ENCODE results near the gene BAHCC1. TPM values are rescaled to one million over a fixed set of nuclear protein-coding genes. Genes with fewer than 3 reads are reported as not detected.

BAHCC1 gene
- total and polyA plus RNA-seq, 2 donors (not counting 1 experiment from before 2014, with no cell fraction given), result 1.8 to 7.3 TPM

DNA sequence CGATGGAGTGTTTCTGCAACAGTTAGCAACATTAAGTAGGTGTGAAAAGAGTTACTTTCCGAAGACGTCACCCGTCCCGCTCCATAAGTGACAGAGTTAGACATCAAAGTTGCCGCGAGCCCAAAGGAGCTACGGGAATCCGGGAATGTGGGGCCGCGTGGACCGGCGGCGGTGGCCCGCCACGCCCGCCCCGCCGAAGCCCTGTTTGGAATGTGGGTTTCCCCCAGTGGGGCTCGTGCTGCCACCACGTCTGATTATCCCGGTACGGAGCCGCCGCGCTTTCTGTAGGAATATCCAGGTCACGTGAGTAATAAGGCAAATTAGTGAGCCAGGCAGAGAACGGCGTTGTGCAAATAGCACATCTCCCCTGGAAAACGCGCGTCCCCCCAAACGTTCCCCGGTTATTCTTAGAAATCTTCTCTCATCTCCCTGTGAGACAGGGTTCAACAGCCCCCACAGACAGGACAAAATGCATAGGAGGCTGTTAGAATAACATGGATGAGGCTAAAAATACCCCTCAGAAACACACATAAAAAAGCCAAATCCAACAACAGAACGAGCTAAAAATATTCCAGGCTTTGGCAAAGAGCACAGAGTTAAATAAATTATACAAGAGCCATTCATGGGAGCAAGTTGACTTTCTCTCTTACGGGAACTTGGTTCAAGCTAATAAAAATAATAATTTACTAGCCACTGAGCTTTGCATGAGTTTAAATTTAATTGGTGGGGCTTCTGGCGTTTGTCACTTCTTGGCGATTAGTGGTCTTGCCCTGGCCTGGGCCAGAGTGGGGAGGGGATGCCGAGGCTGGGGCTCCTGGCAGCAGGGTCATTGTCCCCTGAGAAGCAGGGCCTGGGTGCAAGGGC is 8.6 kb downstream of the BAHCC1 start:
- Histone ChIP-seq H3K36me3 (ENCODE audit: control insufficient read depth, insufficient read depth, low read length) (no peaks in the 10 kb centered on the region), H3K4me3 (replicated peaks in 1 of 4; ENCODE audit: control extremely low read depth in 1 of 4, insufficient read depth in 1 of 4, low read depth in 3 of 4, low read length in 4 of 4) (peak overlapping the region in 3 of 4 experiments; percentile 30 to 49 (median 32)), H3K4me2 (ENCODE audit: extremely low read depth, insufficient read depth, low read length) (peak overlapping the region; percentile 84), H3K9ac (ENCODE audit: insufficient read depth, low read length) (peak overlapping the region; percentile 54), H3K27me3 (ENCODE audit: control insufficient read depth, insufficient read depth, low read length) (no peaks in the 10 kb centered on the region), H4K20me1 (ENCODE audit: control insufficient read depth, extremely low read depth, insufficient read depth, low read length) (no peaks in the 10 kb centered on the region), H3K4me1 (ENCODE audit: control insufficient read depth, extremely low read depth, insufficient read depth, low read length) (peaks cover 35% of the 10 kb centered on the region), H3K79me2 (ENCODE audit: control insufficient read depth, insufficient read depth, low read length) (peaks cover 47% of the 10 kb centered on the region), H3K27ac (ENCODE audit: insufficient read depth, low read length) (peak overlapping the region; percentile 86), H2AFZ (ENCODE audit: low read length) (peak overlapping the region; percentile 41), H3K9me3 (ENCODE audit: control insufficient read depth, insufficient read depth, low read depth, low read length) (no peaks in the 10 kb centered on the region)
- TF ChIP-seq, protein P1, sequence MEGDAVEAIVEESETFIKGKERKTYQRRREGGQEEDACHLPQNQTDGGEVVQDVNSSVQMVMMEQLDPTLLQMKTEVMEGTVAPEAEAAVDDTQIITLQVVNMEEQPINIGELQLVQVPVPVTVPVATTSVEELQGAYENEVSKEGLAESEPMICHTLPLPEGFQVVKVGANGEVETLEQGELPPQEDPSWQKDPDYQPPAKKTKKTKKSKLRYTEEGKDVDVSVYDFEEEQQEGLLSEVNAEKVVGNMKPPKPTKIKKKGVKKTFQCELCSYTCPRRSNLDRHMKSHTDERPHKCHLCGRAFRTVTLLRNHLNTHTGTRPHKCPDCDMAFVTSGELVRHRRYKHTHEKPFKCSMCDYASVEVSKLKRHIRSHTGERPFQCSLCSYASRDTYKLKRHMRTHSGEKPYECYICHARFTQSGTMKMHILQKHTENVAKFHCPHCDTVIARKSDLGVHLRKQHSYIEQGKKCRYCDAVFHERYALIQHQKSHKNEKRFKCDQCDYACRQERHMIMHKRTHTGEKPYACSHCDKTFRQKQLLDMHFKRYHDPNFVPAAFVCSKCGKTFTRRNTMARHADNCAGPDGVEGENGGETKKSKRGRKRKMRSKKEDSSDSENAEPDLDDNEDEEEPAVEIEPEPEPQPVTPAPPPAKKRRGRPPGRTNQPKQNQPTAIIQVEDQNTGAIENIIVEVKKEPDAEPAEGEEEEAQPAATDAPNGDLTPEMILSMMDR (conservative IDR thresholded peaks at IDR 0.05 in 1 of 2, IDR thresholded peaks at IDR 0.05 in 1 of 2; ENCODE audit: low read depth in 1 of 2, low read length in 2 of 2), result no peak
- no peak for TF ChIP-seq EZH2 (IDR thresholded peaks at IDR 0.05; ENCODE audit: low read length, missing control alignments)
- peak in 1 of 2 donors; percentile 68 for DNase-seq (ENCODE audit: low read depth in 2 of 2)

DNA sequence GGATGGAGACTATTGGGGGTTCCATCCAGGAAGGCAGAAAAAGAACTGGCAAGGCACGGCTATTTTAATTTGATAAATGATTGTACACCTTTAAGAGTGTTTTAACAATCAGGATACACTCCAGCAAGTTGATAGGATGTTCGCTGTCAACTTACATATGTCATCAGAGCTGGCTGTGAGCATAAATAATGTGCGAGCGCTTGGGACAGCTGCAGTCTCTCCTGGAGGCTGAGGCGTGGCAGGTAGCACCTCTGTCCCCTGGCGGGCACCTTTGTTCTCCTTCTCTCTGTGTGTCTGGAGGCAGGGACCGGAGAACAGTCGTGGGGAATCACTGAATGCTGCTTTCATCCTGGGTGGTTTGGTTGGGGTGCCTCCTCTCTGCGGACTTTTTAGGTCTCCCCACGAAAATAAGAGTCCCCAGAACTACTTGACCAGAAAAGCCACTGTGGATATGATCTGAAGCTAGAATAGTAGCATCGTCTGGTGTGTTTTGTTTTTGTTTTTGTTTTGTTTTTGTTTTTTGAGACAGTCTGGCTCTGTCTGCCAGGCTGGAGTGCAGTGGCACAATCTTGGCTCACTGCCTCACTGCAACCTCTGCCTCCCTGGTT is 9.4 kb downstream of the BAHCC1 start:
- peak overlapping the region in 1 of 4 experiments; percentile 49 for H3K4me3 ChIP-seq (replicated peaks in 1 of 4; ENCODE audit: control extremely low read depth in 1 of 4, insufficient read depth in 1 of 4, low read depth in 3 of 4, low read length in 4 of 4)
- H3K79me2 ChIP-seq (ENCODE audit: control insufficient read depth, insufficient read depth, low read length), result peaks cover 44% of the 10 kb centered on the region
- H3K27ac ChIP-seq (ENCODE audit: insufficient read depth, low read length), result peak overlapping the region; percentile 86

DNA sequence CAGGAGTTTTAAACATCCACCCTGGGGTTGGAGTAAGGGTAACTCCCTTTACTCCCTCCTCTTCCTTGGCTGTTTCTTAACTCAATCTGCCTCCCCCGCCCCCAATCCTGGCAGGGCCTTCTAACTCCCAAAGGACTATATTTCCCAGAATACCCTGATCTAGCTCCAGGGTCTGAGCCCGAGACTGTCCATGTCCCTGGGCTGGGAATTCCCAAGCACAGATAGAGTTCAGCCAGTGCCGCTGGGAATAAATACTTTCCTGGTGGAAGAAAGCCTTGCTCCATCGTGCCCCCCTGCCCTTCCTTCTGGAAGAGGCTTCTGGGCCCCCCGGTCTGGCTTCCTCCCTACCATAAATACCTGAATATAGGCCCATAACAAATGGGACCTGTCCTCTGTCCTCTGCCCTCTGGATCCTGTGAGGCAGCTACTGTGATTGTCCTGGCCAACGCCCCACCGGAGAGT is 10.2 kb downstream of the BAHCC1 start:
- peak overlapping the region; percentile 3 for H3K27ac ChIP-seq (ENCODE audit: insufficient read depth, low read length)

More for the DNA sequence above, 9.4 kb downstream of the BAHCC1 start:
- no peak for DNase-seq (ENCODE audit: low read depth in 2 of 2)
- Histone ChIP-seq H3K9me3 (ENCODE audit: control insufficient read depth, insufficient read depth, low read depth, low read length) (no peaks in the 10 kb centered on the region), H3K4me1 (ENCODE audit: control insufficient read depth, extremely low read depth, insufficient read depth, low read length) (peaks cover 35% of the 10 kb centered on the region), H3K9ac (ENCODE audit: insufficient read depth, low read length) (no peak overlapping the region), H4K20me1 (ENCODE audit: control insufficient read depth, extremely low read depth, insufficient read depth, low read length) (no peaks in the 10 kb centered on the region), H3K36me3 (ENCODE audit: control insufficient read depth, insufficient read depth, low read length) (no peaks in the 10 kb centered on the region), H3K4me2 (ENCODE audit: extremely low read depth, insufficient read depth, low read length) (peak overlapping the region; percentile 84), H2AFZ (ENCODE audit: low read length) (no peak overlapping the region), H3K27me3 (ENCODE audit: control insufficient read depth, insufficient read depth, low read length) (no peaks in the 10 kb centered on the region)
- no peak for TF ChIP-seq EZH2 (IDR thresholded peaks at IDR 0.05; ENCODE audit: low read length, missing control alignments)
- TF ChIP-seq, protein P1 (conservative IDR thresholded peaks at IDR 0.05 in 1 of 2, IDR thresholded peaks at IDR 0.05 in 1 of 2; ENCODE audit: low read depth in 1 of 2, low read length in 2 of 2), result no peak

More for the DNA sequence above, 10.2 kb downstream of the BAHCC1 start:
- Histone ChIP-seq H3K9me3 (ENCODE audit: control insufficient read depth, insufficient read depth, low read depth, low read length) (no peaks in the 10 kb centered on the region), H3K79me2 (ENCODE audit: control insufficient read depth, insufficient read depth, low read length) (peaks cover 37% of the 10 kb centered on the region), H3K4me1 (ENCODE audit: control insufficient read depth, extremely low read depth, insufficient read depth, low read length) (peaks cover 35% of the 10 kb centered on the region), H4K20me1 (ENCODE audit: control insufficient read depth, extremely low read depth, insufficient read depth, low read length) (no peaks in the 10 kb centered on the region), H3K4me3 (replicated peaks in 1 of 4; ENCODE audit: control extremely low read depth in 1 of 4, insufficient read depth in 1 of 4, low read depth in 3 of 4, low read length in 4 of 4) (no peak overlapping the region), H3K9ac (ENCODE audit: insufficient read depth, low read length) (no peak overlapping the region), H3K36me3 (ENCODE audit: control insufficient read depth, insufficient read depth, low read length) (no peaks in the 10 kb centered on the region), H2AFZ (ENCODE audit: low read length) (no peak overlapping the region), H3K4me2 (ENCODE audit: extremely low read depth, insufficient read depth, low read length) (no peak overlapping the region), H3K27me3 (ENCODE audit: control insufficient read depth, insufficient read depth, low read length) (no peaks in the 10 kb centered on the region)
- DNase-seq (ENCODE audit: low read depth in 2 of 2), result peak in 1 of 2 donors; percentile 79
- TF ChIP-seq, protein P1 (conservative IDR thresholded peaks at IDR 0.05 in 1 of 2, IDR thresholded peaks at IDR 0.05 in 1 of 2; ENCODE audit: low read depth in 1 of 2, low read length in 2 of 2), result no peak
- no peak for TF ChIP-seq EZH2 (IDR thresholded peaks at IDR 0.05; ENCODE audit: low read length, missing control alignments)
